Measurements from ENCODE around the gene CEP70. TPM values are rescaled to one million over a fixed set of nuclear protein-coding genes. Genes with fewer than 3 reads are reported as not detected.

The CEP70 gene
- total and polyA plus RNA-seq, 2 donors (not counting 1 experiment from before 2014, with no cell fraction given), result 1.00 to 9.6 TPM

GRCh38 chr3:138468451-138468850 is 125.6 kb downstream of the CEP70 start:
- no peak for TF ChIP-seq CTCF (IDR thresholded peaks at IDR 0.05)
- no peak for TF ChIP-seq EZH2 (IDR thresholded peaks at IDR 0.05; ENCODE audit: borderline replicate concordance, insufficient read depth, low read depth, low read length, poor library complexity, severe bottlenecking)
- H3K4me3 Mint-ChIP-seq, result no peak overlapping the region
- POLR2A ChIA-PET, result no interaction called here

GRCh38 chr3:138467931-138468330 is 126.1 kb downstream of the CEP70 start:
- Mint-ChIP-seq H3K9me3 (ENCODE audit: insufficient read depth) (no peaks in the 10 kb centered on the region), H3K27me3 (peaks cover 15% of the 10 kb centered on the region), H3K27ac (no peak overlapping the region), H3K4me3 (no peak overlapping the region), H3K4me1 (no peaks in the 10 kb centered on the region)
- DNase-seq, result no peak
- POLR2A ChIA-PET, result no interaction called here
- Histone ChIP-seq H3K9ac (ENCODE audit: low read length) (no peak overlapping the region), H3K4me2 (replicated peaks; ENCODE audit: low read depth, low read length, poor library complexity, severe bottlenecking) (no peak overlapping the region), H3K4me3 (ENCODE audit: control extremely low read depth in 1 of 5, extremely low read depth in 1 of 5, insufficient read depth in 1 of 5, low read depth in 2 of 5, low read length in 4 of 5) (no peak overlapping the region), H4K20me1 (ENCODE audit: control insufficient read depth, insufficient read depth, low read length, poor library complexity, severe bottlenecking) (no peaks in the 10 kb centered on the region), H3K79me2 (ENCODE audit: control insufficient read depth, insufficient read depth, low read length) (no peaks in the 10 kb centered on the region), H3K4me1 (ENCODE audit: control insufficient read depth in 2 of 2, insufficient read depth in 2 of 2, low read length in 2 of 2) (no peaks in the 10 kb centered on the region), H3K27me3 (replicated peaks in 1 of 4; ENCODE audit: control extremely low read depth in 1 of 4, control insufficient read depth in 3 of 4, insufficient read depth in 4 of 4, low read length in 3 of 4) (no peaks in the 10 kb centered on the region), H3K36me3 (replicated peaks in 1 of 2; ENCODE audit: control extremely low read depth in 1 of 2, control insufficient read depth in 1 of 2, extremely low read depth in 1 of 2, insufficient read depth in 2 of 2, low read length in 1 of 2) (no peaks in the 10 kb centered on the region), H3K27ac (ENCODE audit: low read length in 2 of 2) (no peak overlapping the region), H3K9me3 (ENCODE audit: control extremely low read depth in 1 of 3, control insufficient read depth in 2 of 3, insufficient read depth in 1 of 3, low read length in 2 of 3) (peaks cover 0 to 3% (median 0%) of the 10 kb centered on the region in 3 donors), H2AFZ (ENCODE audit: insufficient read depth, low read depth, low read length, poor library complexity, severe bottlenecking) (no peak overlapping the region)
- TF ChIP-seq EZH2 (IDR thresholded peaks at IDR 0.05; ENCODE audit: borderline replicate concordance, insufficient read depth, low read depth, low read length, poor library complexity, severe bottlenecking) (no peak), CTCF (IDR thresholded peaks at IDR 0.05) (no peak)
- no peak for ATAC-seq (ENCODE audit: low read depth)
- CTCF ChIA-PET, result no interaction called here
- WGBS (ENCODE audit: insufficient coverage), result no CpG with 5 or more reads among the region's 5 CpGs
- intact Hi-C loops (cut with micrococcal nuclease), result no loop called here

More at GRCh38 chr3:138468451-138468850, 125.6 kb downstream of the CEP70 start:
- peaks cover 18% of the 10 kb centered on the region for H3K27me3 Mint-ChIP-seq
- ATAC-seq (ENCODE audit: low read depth) (no peak), DNase-seq (no peak)
- Histone ChIP-seq H3K4me2 (replicated peaks; ENCODE audit: low read depth, low read length, poor library complexity, severe bottlenecking) (no peak overlapping the region), H3K27me3 (replicated peaks in 1 of 4; ENCODE audit: control extremely low read depth in 1 of 4, control insufficient read depth in 3 of 4, insufficient read depth in 4 of 4, low read length in 3 of 4) (no peaks in the 10 kb centered on the region), H3K4me3 (ENCODE audit: control extremely low read depth in 1 of 5, extremely low read depth in 1 of 5, insufficient read depth in 1 of 5, low read depth in 2 of 5, low read length in 4 of 5) (no peak overlapping the region), H2AFZ (ENCODE audit: insufficient read depth, low read depth, low read length, poor library complexity, severe bottlenecking) (no peak overlapping the region), H3K9me3 (ENCODE audit: control extremely low read depth in 1 of 3, control insufficient read depth in 2 of 3, insufficient read depth in 1 of 3, low read length in 2 of 3) (peaks cover 0 to 3% (median 0%) of the 10 kb centered on the region in 3 donors), H3K27ac (ENCODE audit: low read length in 2 of 2) (no peak overlapping the region), H4K20me1 (ENCODE audit: control insufficient read depth, insufficient read depth, low read length, poor library complexity, severe bottlenecking) (no peaks in the 10 kb centered on the region), H3K9ac (ENCODE audit: low read length) (no peak overlapping the region), H3K36me3 (replicated peaks in 1 of 2; ENCODE audit: control extremely low read depth in 1 of 2, control insufficient read depth in 1 of 2, extremely low read depth in 1 of 2, insufficient read depth in 2 of 2, low read length in 1 of 2) (no peaks in the 10 kb centered on the region), H3K79me2 (ENCODE audit: control insufficient read depth, insufficient read depth, low read length) (no peaks in the 10 kb centered on the region), H3K4me1 (ENCODE audit: control insufficient read depth in 2 of 2, insufficient read depth in 2 of 2, low read length in 2 of 2) (no peaks in the 10 kb centered on the region)
- CTCF ChIA-PET, result no interaction called here
- WGBS (ENCODE audit: insufficient coverage), result 82% methylated on average over 5 of the region's 6 CpGs
- no peaks in the 10 kb centered on the region for H3K4me1 Mint-ChIP-seq
- intact Hi-C loops (cut with micrococcal nuclease), result no loop called here
- no peak overlapping the region for H3K27ac Mint-ChIP-seq
- no peaks in the 10 kb centered on the region for H3K9me3 Mint-ChIP-seq (ENCODE audit: insufficient read depth)

All from B cell (primary cell).